ENCODE data around the gene GDPD1.

The GDPD1 gene

DNA sequence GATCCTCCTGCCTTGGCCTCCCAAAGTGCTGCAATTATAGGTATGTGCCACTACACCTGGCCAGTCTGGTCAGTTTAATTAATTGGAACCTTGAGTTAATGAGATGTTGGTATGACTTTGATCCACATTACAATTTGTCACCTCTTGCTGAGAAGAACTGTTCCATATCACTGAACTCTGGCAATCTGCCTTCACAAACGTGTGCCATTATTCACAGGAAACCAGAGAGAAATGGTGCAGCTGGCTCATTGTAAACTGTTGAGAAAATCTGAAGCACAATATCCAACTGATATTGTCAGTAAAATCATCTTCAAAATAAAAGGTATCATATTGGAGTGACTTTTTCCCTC is 71.8 kb downstream of the GDPD1 start:
- TF ChIP-seq, protein P1, sequence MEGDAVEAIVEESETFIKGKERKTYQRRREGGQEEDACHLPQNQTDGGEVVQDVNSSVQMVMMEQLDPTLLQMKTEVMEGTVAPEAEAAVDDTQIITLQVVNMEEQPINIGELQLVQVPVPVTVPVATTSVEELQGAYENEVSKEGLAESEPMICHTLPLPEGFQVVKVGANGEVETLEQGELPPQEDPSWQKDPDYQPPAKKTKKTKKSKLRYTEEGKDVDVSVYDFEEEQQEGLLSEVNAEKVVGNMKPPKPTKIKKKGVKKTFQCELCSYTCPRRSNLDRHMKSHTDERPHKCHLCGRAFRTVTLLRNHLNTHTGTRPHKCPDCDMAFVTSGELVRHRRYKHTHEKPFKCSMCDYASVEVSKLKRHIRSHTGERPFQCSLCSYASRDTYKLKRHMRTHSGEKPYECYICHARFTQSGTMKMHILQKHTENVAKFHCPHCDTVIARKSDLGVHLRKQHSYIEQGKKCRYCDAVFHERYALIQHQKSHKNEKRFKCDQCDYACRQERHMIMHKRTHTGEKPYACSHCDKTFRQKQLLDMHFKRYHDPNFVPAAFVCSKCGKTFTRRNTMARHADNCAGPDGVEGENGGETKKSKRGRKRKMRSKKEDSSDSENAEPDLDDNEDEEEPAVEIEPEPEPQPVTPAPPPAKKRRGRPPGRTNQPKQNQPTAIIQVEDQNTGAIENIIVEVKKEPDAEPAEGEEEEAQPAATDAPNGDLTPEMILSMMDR (IDR thresholded peaks at IDR 0.05; ENCODE audit: low read depth, low read length): no peak
- no peak for TF ChIP-seq EZH2phosphoT487 (IDR thresholded peaks at IDR 0.05; ENCODE audit: low read depth)
- Histone ChIP-seq H3K27ac (ENCODE audit: low read length) (no peak overlapping the region), H3K79me2 (ENCODE audit: low read length) (no peaks in the 10 kb centered on the region)

DNA sequence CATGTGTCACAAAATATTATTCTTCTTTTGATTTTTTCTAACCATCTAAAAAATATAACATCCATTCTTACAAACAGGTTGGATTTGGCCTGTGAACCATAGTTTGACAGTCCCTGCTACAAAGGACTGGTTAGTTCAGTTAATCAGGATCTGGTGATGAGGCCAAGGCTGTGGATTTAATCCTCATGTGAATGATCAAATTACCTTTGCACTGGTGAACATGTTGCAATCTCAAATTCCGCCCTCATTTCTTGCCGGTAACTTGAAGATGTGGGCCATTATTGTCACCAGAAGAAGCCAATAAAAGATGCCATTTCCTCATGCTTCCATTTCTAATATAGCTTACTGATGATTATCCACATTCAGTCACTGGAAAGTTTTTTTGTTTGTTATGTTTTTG is 75.9 kb downstream of the GDPD1 start:
- Histone ChIP-seq H4K20me1 (ENCODE audit: insufficient read depth, low read length) (no peaks in the 10 kb centered on the region), H3K9me3 (ENCODE audit: insufficient read depth, low read length) (no peaks in the 10 kb centered on the region), H2AFZ (ENCODE audit: low read depth, low read length) (no peak overlapping the region), H3K79me2 (ENCODE audit: low read length) (no peaks in the 10 kb centered on the region), H3K4me3 (ENCODE audit: low read length) (no peak overlapping the region), H3K9ac (ENCODE audit: low read length) (no peak overlapping the region), H3K27ac (ENCODE audit: low read length) (no peak overlapping the region), H3K27me3 (ENCODE audit: low read depth, low read length) (peaks cover 3% of the 10 kb centered on the region; the same call in 1 of the 2 replicates), H3K4me1 (ENCODE audit: low read length) (peaks cover 12% of the 10 kb centered on the region), H3K36me3 (replicated peaks; ENCODE audit: low read depth, low read length) (no peaks in the 10 kb centered on the region), H3K4me2 (ENCODE audit: low read length) (no peak overlapping the region)
- TF ChIP-seq, protein P1 (IDR thresholded peaks at IDR 0.05; ENCODE audit: low read depth, low read length): no peak
- no peak for TF ChIP-seq EZH2phosphoT487 (IDR thresholded peaks at IDR 0.05; ENCODE audit: low read depth)

More for the DNA sequence above, 71.8 kb downstream of the GDPD1 start:
- no peak overlapping the region for H2AFZ ChIP-seq (ENCODE audit: low read depth, low read length)
- H3K4me3 ChIP-seq (ENCODE audit: low read length): no peak overlapping the region
- H3K4me2 ChIP-seq (ENCODE audit: low read length): no peak overlapping the region
- H3K9me3 ChIP-seq (ENCODE audit: insufficient read depth, low read length): no peaks in the 10 kb centered on the region
- no peaks in the 10 kb centered on the region for H3K36me3 ChIP-seq (replicated peaks; ENCODE audit: low read depth, low read length)
- no peak overlapping the region for H3K9ac ChIP-seq (ENCODE audit: low read length)
- H3K27me3 ChIP-seq (ENCODE audit: low read depth, low read length): peaks cover 2% of the 10 kb centered on the region; the same call in 1 of the 2 replicates
- peaks cover 23% of the 10 kb centered on the region for H3K4me1 ChIP-seq (ENCODE audit: low read length)
- no peaks in the 10 kb centered on the region for H4K20me1 ChIP-seq (ENCODE audit: insufficient read depth, low read length)

DNA sequence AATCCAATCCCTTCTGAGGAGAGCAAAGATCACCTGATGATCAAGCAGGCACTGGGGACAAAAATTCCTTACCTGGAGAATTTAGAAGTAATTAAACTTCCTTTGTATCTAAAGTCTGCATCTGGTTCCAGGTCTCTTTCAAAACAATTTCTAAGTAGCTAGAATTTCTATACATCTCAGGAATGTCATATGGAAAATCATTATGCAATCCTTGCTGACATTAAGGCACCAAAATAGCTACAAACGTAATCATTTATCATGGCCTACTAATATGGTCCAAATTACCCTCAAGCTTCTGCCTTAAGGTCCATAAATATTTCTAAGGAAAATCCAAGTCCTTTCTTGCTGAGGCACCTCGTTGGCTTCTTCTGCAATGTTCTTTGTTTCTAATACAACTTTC is 78.2 kb downstream of the GDPD1 start:
- peaks cover 3% of the 10 kb centered on the region; the same call in 1 of the 2 replicates for H3K27me3 ChIP-seq (ENCODE audit: low read depth, low read length)
- TF ChIP-seq EZH2phosphoT487 (IDR thresholded peaks at IDR 0.05; ENCODE audit: low read depth): no peak
- TF ChIP-seq, protein P1 (IDR thresholded peaks at IDR 0.05; ENCODE audit: low read depth, low read length): no peak
- H3K4me1 ChIP-seq (ENCODE audit: low read length): peaks cover 13% of the 10 kb centered on the region
- H4K20me1 ChIP-seq (ENCODE audit: insufficient read depth, low read length): no peaks in the 10 kb centered on the region
- no peak overlapping the region for H3K4me3 ChIP-seq (ENCODE audit: low read length)
- no peaks in the 10 kb centered on the region for H3K36me3 ChIP-seq (replicated peaks; ENCODE audit: low read depth, low read length)
- H3K4me2 ChIP-seq (ENCODE audit: low read length): no peak overlapping the region
- no peaks in the 10 kb centered on the region for H3K79me2 ChIP-seq (ENCODE audit: low read length)
- H3K27ac ChIP-seq (ENCODE audit: low read length): no peak overlapping the region
- no peaks in the 10 kb centered on the region for H3K9me3 ChIP-seq (ENCODE audit: insufficient read depth, low read length)
- H2AFZ ChIP-seq (ENCODE audit: low read depth, low read length): no peak overlapping the region
- H3K9ac ChIP-seq (ENCODE audit: low read length): no peak overlapping the region

DNA sequence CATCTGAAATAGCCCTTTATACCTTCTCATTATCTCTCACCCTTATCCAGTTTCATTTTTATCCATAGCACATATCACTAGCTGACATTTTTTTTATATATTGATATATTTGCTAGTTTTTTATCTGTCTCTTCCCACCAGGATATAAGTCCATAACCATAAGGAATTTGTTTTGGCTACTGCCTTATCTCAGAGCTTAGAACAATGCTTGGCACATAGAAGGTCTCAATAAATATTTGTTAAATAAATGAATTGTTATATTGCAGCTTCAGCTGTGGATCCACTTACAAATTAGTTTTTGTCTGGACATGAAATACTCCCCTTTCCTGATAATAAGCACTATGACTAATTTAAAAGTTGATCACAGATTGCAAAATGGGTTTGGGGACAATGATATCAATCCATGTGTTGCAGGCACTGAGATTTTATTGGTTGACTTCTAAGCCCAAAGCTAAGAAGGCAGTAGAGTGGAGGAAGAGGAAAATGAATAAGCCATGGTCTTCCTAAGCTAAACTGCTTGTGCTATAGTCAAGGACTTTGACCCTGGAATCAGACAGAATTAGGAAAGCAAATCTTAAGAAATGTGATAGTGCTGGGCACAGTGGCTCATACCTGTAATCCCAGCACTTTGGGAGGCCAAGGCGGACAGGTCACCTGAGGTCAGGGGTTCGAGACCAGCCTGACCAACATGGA is 79.2 kb downstream of the GDPD1 start:
- no peaks in the 10 kb centered on the region for H4K20me1 ChIP-seq (ENCODE audit: insufficient read depth, low read length)
- no peaks in the 10 kb centered on the region for H3K79me2 ChIP-seq (ENCODE audit: low read length)
- TF ChIP-seq, protein P1 (IDR thresholded peaks at IDR 0.05; ENCODE audit: low read depth, low read length): no peak
- H3K27ac ChIP-seq (ENCODE audit: low read length): no peak overlapping the region
- H3K4me3 ChIP-seq (ENCODE audit: low read length): no peak overlapping the region
- no peak overlapping the region for H3K4me2 ChIP-seq (ENCODE audit: low read length)
- H3K4me1 ChIP-seq (ENCODE audit: low read length): peaks cover 13% of the 10 kb centered on the region
- no peak overlapping the region for H3K9ac ChIP-seq (ENCODE audit: low read length)
- no peaks in the 10 kb centered on the region for H3K9me3 ChIP-seq (ENCODE audit: insufficient read depth, low read length)
- H2AFZ ChIP-seq (ENCODE audit: low read depth, low read length): no peak overlapping the region
- H3K36me3 ChIP-seq (replicated peaks; ENCODE audit: low read depth, low read length): no peaks in the 10 kb centered on the region
- peaks cover 3% of the 10 kb centered on the region; the same call in 1 of the 2 replicates for H3K27me3 ChIP-seq (ENCODE audit: low read depth, low read length)

All from OCI-LY3 (cell line).